ENCODE measurements around the gene ZNF366. TPM values are rescaled to one million over a fixed set of nuclear protein-coding genes. Genes with fewer than 3 reads are reported as not detected.

Gene ZNF366
- total and polyA plus RNA-seq, 2 experiments from 2014 or later = not detected

- H3K79me2 ChIP-seq (ENCODE audit: insufficient read depth) = no peaks in the 10 kb centered on the region
- peaks cover 29% of the 10 kb centered on the region for H3K4me1 ChIP-seq (ENCODE audit: insufficient read depth)
- no peak overlapping the region for H3K4me3 ChIP-seq
- no peak for DNase-seq
- no peaks in the 10 kb centered on the region for H4K20me1 ChIP-seq (ENCODE audit: insufficient read depth)
- in situ Hi-C loops (cut with MboI) = no loop called here
- no peak overlapping the region for H2AFZ ChIP-seq
- no peaks in the 10 kb centered on the region for H3K36me3 ChIP-seq (ENCODE audit: low read depth)
- no peak overlapping the region for H3K4me2 ChIP-seq (ENCODE audit: unreplicated experiment)
- no peak overlapping the region for H3K9ac ChIP-seq
- TF ChIP-seq EZH2 (IDR thresholded peaks at IDR 0.05; ENCODE audit: insufficient read depth, poor library complexity, severe bottlenecking) (no peak), EZH2phosphoT487 (IDR thresholded peaks at IDR 0.05; ENCODE audit: insufficient read depth, low read depth) (no peak)
- H3F3A ChIP-seq (ENCODE audit: insufficient read depth) = peaks cover 24% of the 10 kb centered on the region
- no peaks in the 10 kb centered on the region for H3K9me3 ChIP-seq (ENCODE audit: low read depth)
- no peak overlapping the region for H3K27ac ChIP-seq
- no peaks in the 10 kb centered on the region for H3K27me3 ChIP-seq (replicated peaks; ENCODE audit: insufficient read depth)
- 57 to 69% methylated on average over 2 of the region's 2 CpGs for WGBS, 2 experiments (ENCODE audit: low coverage in 1 of 2, low lambda C conversion rate in 2 of 2, missing lambda C conversion rate in 2 of 2)
- H3K9me2 ChIP-seq (ENCODE audit: insufficient read depth) = no peaks in the 10 kb centered on the region
Observed at GRCh38 chr5:72476275-72476674, 30.9 kb downstream of the ZNF366 start.

- Histone ChIP-seq H2AFZ (no peak overlapping the region), H3F3A (ENCODE audit: insufficient read depth) (peaks cover 26% of the 10 kb centered on the region), H3K9ac (no peak overlapping the region), H4K20me1 (ENCODE audit: insufficient read depth) (no peaks in the 10 kb centered on the region), H3K9me2 (ENCODE audit: insufficient read depth) (no peaks in the 10 kb centered on the region), H3K79me2 (ENCODE audit: insufficient read depth) (no peaks in the 10 kb centered on the region), H3K4me1 (ENCODE audit: insufficient read depth) (peaks cover 40% of the 10 kb centered on the region), H3K9me3 (ENCODE audit: low read depth) (no peaks in the 10 kb centered on the region), H3K4me3 (no peak overlapping the region), H3K36me3 (ENCODE audit: low read depth) (no peaks in the 10 kb centered on the region), H3K27ac (no peak overlapping the region), H3K27me3 (replicated peaks; ENCODE audit: insufficient read depth) (no peaks in the 10 kb centered on the region), H3K4me2 (ENCODE audit: unreplicated experiment) (no peak overlapping the region)
- in situ Hi-C loops (cut with MboI) = no loop called here
- no peak for TF ChIP-seq EZH2phosphoT487 (IDR thresholded peaks at IDR 0.05; ENCODE audit: insufficient read depth, low read depth)
- TF ChIP-seq EZH2 (IDR thresholded peaks at IDR 0.05; ENCODE audit: insufficient read depth, poor library complexity, severe bottlenecking) = no peak
- DNase-seq = no peak
Observed at GRCh38 chr5:72474516-72474915, 32.7 kb downstream of the ZNF366 start.

DNA sequence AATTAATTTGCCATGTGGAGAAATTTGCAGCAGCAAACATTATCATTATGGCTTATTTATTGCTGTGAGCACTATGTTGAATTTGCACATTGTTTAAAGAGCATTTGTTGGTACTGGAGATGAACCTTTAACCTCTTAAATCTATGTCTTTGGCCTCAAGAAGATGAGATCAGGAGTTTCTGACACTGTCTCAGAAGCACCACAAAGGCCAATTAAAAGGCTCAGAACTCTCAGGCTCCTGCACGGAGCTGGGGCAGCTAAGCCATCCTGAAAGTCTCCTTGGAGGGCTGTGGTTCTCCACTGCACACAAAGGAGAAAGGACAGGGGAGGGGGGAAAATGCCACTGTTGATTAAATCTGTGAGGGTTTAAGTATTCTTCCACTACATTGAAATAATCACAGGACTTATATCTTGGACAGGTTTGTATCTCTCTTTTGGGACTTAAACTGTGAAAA lies 33.1 kb downstream of the ZNF366 start:
- WGBS, 2 experiments (ENCODE audit: low coverage in 1 of 2, low lambda C conversion rate in 2 of 2, missing lambda C conversion rate in 2 of 2) = 37 to 45% methylated on average over 1 of the region's 1 CpG
- no peaks in the 10 kb centered on the region for H4K20me1 ChIP-seq (ENCODE audit: insufficient read depth)
- TF ChIP-seq EZH2phosphoT487 (IDR thresholded peaks at IDR 0.05; ENCODE audit: insufficient read depth, low read depth) = no peak
- no peak for TF ChIP-seq EZH2 (IDR thresholded peaks at IDR 0.05; ENCODE audit: insufficient read depth, poor library complexity, severe bottlenecking)

GRCh38 chr5:72472666-72473422 lies 34.4 kb downstream of the ZNF366 start:
- DNase-seq = peak; percentile 56

More for the DNA sequence above, 33.1 kb downstream of the ZNF366 start:
- Histone ChIP-seq H3K9ac (no peak overlapping the region), H3K27me3 (replicated peaks; ENCODE audit: insufficient read depth) (no peaks in the 10 kb centered on the region), H3K4me1 (ENCODE audit: insufficient read depth) (peaks cover 39% of the 10 kb centered on the region), H3K4me3 (no peak overlapping the region), H3K79me2 (ENCODE audit: insufficient read depth) (no peaks in the 10 kb centered on the region), H3K9me2 (ENCODE audit: insufficient read depth) (no peaks in the 10 kb centered on the region), H2AFZ (no peak overlapping the region), H3K4me2 (ENCODE audit: unreplicated experiment) (no peak overlapping the region), H3K9me3 (ENCODE audit: low read depth) (no peaks in the 10 kb centered on the region), H3K36me3 (ENCODE audit: low read depth) (no peaks in the 10 kb centered on the region), H3K27ac (no peak overlapping the region), H3F3A (ENCODE audit: insufficient read depth) (peaks cover 25% of the 10 kb centered on the region)
- DNase-seq = no peak
- in situ Hi-C loops (cut with MboI) = no loop called here

More at GRCh38 chr5:72472666-72473422, 34.4 kb downstream of the ZNF366 start:
- H3F3A ChIP-seq (ENCODE audit: insufficient read depth) = peaks cover 23% of the 10 kb centered on the region
- H3K9me2 ChIP-seq (ENCODE audit: insufficient read depth) = no peaks in the 10 kb centered on the region
- H3K27me3 ChIP-seq (replicated peaks; ENCODE audit: insufficient read depth) = no peaks in the 10 kb centered on the region
- no peak overlapping the region for H3K4me3 ChIP-seq
- peak overlapping the region; percentile 3 for H3K4me2 ChIP-seq (ENCODE audit: unreplicated experiment)
- TF ChIP-seq EZH2 (IDR thresholded peaks at IDR 0.05; ENCODE audit: insufficient read depth, poor library complexity, severe bottlenecking) (no peak), EZH2phosphoT487 (IDR thresholded peaks at IDR 0.05; ENCODE audit: insufficient read depth, low read depth) (no peak)
- 60 to 64% methylated on average over 6 of the region's 6 CpGs for WGBS, 2 experiments (ENCODE audit: low coverage in 1 of 2, low lambda C conversion rate in 2 of 2, missing lambda C conversion rate in 2 of 2)
- H3K9me3 ChIP-seq (ENCODE audit: low read depth) = no peaks in the 10 kb centered on the region
- H3K79me2 ChIP-seq (ENCODE audit: insufficient read depth) = no peaks in the 10 kb centered on the region
- H3K9ac ChIP-seq = no peak overlapping the region
- H3K36me3 ChIP-seq (ENCODE audit: low read depth) = no peaks in the 10 kb centered on the region
- H2AFZ ChIP-seq = peak overlapping the region; percentile 19; the same call in 1 of the 2 replicates
- H4K20me1 ChIP-seq (ENCODE audit: insufficient read depth) = no peaks in the 10 kb centered on the region
- in situ Hi-C loops (cut with MboI) = no loop called here
- H3K27ac ChIP-seq = peak overlapping the region; percentile 10; the same call in 1 of the 2 replicates
- peaks cover 37% of the 10 kb centered on the region for H3K4me1 ChIP-seq (ENCODE audit: insufficient read depth)
